ENCODE data around the gene AOPEP.

Gene AOPEP

GRCh38 chr9:95030920-95031642 is 304.6 kb downstream of the AOPEP start:
- Histone ChIP-seq H3K27ac (ENCODE audit: low read depth, low read length) (no peak overlapping the region), H3K4me2 (ENCODE audit: low read length) (no peak overlapping the region), H3K9me2 (replicated peaks; ENCODE audit: control insufficient read depth, low read length) (no peaks in the 10 kb centered on the region), H3K79me2 (ENCODE audit: control insufficient read depth, low read length) (no peaks in the 10 kb centered on the region), H3K9me3 (ENCODE audit: control insufficient read depth, insufficient read depth, low read length) (no peaks in the 10 kb centered on the region), H4K20me1 (ENCODE audit: control insufficient read depth, insufficient read depth, low read depth, low read length) (no peaks in the 10 kb centered on the region), H3K4me3 (ENCODE audit: low read length) (no peak overlapping the region), H3K36me3 (ENCODE audit: control insufficient read depth, low read length) (no peaks in the 10 kb centered on the region), H3K27me3 (ENCODE audit: control insufficient read depth, low read length) (no peaks in the 10 kb centered on the region), H3F3A (ENCODE audit: control insufficient read depth, insufficient read depth) (no peaks in the 10 kb centered on the region), H3K4me1 (ENCODE audit: control insufficient read depth, low read length) (no peaks in the 10 kb centered on the region)
- TF ChIP-seq, protein P1, sequence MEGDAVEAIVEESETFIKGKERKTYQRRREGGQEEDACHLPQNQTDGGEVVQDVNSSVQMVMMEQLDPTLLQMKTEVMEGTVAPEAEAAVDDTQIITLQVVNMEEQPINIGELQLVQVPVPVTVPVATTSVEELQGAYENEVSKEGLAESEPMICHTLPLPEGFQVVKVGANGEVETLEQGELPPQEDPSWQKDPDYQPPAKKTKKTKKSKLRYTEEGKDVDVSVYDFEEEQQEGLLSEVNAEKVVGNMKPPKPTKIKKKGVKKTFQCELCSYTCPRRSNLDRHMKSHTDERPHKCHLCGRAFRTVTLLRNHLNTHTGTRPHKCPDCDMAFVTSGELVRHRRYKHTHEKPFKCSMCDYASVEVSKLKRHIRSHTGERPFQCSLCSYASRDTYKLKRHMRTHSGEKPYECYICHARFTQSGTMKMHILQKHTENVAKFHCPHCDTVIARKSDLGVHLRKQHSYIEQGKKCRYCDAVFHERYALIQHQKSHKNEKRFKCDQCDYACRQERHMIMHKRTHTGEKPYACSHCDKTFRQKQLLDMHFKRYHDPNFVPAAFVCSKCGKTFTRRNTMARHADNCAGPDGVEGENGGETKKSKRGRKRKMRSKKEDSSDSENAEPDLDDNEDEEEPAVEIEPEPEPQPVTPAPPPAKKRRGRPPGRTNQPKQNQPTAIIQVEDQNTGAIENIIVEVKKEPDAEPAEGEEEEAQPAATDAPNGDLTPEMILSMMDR (IDR thresholded peaks at IDR 0.05; ENCODE audit: low read depth, low read length, poor library complexity, severe bottlenecking), result no peak
- TF ChIP-seq EZH2phosphoT487 (IDR thresholded peaks at IDR 0.05; ENCODE audit: borderline replicate concordance, low read length), result no peak

- no peaks in the 10 kb centered on the region for H4K20me1 ChIP-seq (ENCODE audit: control insufficient read depth, insufficient read depth, low read depth, low read length)
- H3K9me3 ChIP-seq (ENCODE audit: control insufficient read depth, insufficient read depth, low read length), result no peaks in the 10 kb centered on the region
- H3K4me2 ChIP-seq (ENCODE audit: low read length), result no peak overlapping the region
- no peaks in the 10 kb centered on the region for H3K4me1 ChIP-seq (ENCODE audit: control insufficient read depth, low read length)
- no peaks in the 10 kb centered on the region for H3K79me2 ChIP-seq (ENCODE audit: control insufficient read depth, low read length)
- no peaks in the 10 kb centered on the region for H3K9me2 ChIP-seq (replicated peaks; ENCODE audit: control insufficient read depth, low read length)
- no peaks in the 10 kb centered on the region for H3F3A ChIP-seq (ENCODE audit: control insufficient read depth, insufficient read depth)
- no peak overlapping the region for H3K27ac ChIP-seq (ENCODE audit: low read depth, low read length)
- H3K27me3 ChIP-seq (ENCODE audit: control insufficient read depth, low read length), result no peaks in the 10 kb centered on the region
- no peaks in the 10 kb centered on the region for H3K36me3 ChIP-seq (ENCODE audit: control insufficient read depth, low read length)
- TF ChIP-seq, protein P1 (IDR thresholded peaks at IDR 0.05; ENCODE audit: low read depth, low read length, poor library complexity, severe bottlenecking), result no peak
- no peak overlapping the region for H3K4me3 ChIP-seq (ENCODE audit: low read length)
These were observed 305.4 kb downstream of the AOPEP start for GRCh38 chr9:95031711-95032461.

DNA sequence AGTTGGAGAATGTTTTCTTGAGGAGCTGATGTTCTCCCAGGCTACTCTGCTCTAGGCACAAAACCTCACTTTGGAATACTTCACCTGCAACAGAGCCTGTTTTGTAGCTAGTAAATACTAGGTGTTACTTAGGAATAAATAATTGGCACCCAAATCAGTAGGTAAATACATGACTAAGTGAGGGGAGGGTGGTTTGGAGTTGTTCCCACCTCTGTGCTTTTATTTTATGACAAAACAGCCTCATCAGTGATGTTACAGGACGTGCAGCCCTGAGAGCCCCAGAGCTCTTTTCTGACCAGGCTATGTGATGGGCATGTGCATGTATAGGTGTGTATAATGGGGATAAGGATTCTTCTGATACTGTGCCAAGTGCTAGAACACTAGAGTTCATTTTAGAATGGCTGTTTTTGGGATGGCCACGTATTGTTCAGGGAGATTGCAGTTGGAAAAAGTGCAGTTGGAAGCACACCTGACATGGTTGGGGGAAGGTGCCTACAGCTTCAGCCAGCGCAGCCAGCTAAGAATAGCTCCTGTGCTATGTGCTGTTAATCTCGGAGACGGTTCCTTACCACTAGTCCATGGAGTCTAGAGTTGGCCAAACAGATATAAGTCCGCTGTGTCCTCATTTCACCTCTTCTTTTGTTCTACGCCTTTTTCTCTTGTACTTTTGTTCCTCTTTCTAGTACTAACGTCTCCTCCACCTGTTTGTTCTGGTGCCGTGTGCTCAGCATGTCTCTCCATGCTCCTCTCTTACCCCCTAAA is 306.3 kb downstream of the AOPEP start:
- Histone ChIP-seq H3K79me2 (ENCODE audit: control insufficient read depth, low read length) (no peaks in the 10 kb centered on the region), H3K27ac (ENCODE audit: low read depth, low read length) (no peak overlapping the region), H3K4me2 (ENCODE audit: low read length) (no peak overlapping the region), H3K9me3 (ENCODE audit: control insufficient read depth, insufficient read depth, low read length) (no peaks in the 10 kb centered on the region), H4K20me1 (ENCODE audit: control insufficient read depth, insufficient read depth, low read depth, low read length) (no peaks in the 10 kb centered on the region), H3K27me3 (ENCODE audit: control insufficient read depth, low read length) (no peaks in the 10 kb centered on the region), H3F3A (ENCODE audit: control insufficient read depth, insufficient read depth) (no peaks in the 10 kb centered on the region), H3K4me3 (ENCODE audit: low read length) (no peak overlapping the region), H3K36me3 (ENCODE audit: control insufficient read depth, low read length) (no peaks in the 10 kb centered on the region), H3K9me2 (replicated peaks; ENCODE audit: control insufficient read depth, low read length) (no peaks in the 10 kb centered on the region), H3K4me1 (ENCODE audit: control insufficient read depth, low read length) (no peaks in the 10 kb centered on the region)
- no peak for TF ChIP-seq EZH2phosphoT487 (IDR thresholded peaks at IDR 0.05; ENCODE audit: borderline replicate concordance, low read length)
- TF ChIP-seq, protein P1 (IDR thresholded peaks at IDR 0.05; ENCODE audit: low read depth, low read length, poor library complexity, severe bottlenecking), result no peak

All from DOHH2 (cell line).